ENCODE data around the gene GHITM.
"Not testable (repeated sequence)": the region's sequence is repeated elsewhere in the genome, so short reads cannot be mapped to it uniquely, and the experiment has no call there.

The GHITM gene

DNA sequence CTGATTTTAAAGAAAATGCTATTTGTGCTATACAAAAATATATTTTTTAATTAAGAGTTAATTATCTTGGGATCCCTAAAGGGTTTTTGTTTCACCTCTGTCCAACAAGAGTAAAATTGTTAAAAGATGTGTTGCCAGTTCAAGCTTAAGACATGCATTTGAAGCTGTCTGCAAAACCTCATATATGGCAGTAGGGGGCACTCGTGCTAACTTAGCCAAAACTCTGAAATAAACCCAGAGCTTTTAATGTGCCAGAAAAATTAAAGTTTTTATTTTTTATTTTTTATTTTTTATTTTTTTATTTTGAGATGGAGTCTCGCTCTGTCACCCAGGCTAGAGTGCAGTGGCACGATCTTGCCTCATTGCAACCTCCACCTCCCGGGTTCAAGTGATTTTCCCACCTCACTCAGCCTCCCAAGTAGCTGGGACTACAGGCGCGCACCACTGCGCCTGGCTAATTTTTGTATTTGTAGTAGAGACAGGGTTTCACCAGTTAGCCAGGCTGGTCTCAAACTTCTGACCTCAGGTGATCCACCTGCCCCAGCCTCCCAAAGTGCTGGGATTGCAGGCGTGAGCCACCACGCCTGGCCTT, 8.8 kb downstream of the GHITM start:
- not testable (repeated sequence) for DNase-seq

DNA sequence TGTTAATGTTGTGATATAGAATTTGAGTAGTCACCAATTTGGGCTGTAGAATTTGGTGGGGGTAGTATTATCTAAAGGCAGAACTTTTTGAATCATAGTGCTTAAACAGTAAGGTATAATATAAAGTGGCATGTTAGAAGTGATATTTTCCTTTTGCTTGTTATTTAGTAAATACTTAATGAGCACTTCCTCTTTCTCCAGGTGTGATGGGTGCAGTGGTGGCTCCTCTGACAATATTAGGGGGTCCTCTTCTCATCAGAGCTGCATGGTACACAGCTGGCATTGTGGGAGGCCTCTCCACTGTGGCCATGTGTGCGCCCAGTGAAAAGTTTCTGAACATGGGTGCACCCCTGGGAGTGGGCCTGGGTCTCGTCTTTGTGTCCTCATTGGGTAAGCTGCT, 10.5 kb downstream of the GHITM start:
- DNase-seq: no peak

DNA sequence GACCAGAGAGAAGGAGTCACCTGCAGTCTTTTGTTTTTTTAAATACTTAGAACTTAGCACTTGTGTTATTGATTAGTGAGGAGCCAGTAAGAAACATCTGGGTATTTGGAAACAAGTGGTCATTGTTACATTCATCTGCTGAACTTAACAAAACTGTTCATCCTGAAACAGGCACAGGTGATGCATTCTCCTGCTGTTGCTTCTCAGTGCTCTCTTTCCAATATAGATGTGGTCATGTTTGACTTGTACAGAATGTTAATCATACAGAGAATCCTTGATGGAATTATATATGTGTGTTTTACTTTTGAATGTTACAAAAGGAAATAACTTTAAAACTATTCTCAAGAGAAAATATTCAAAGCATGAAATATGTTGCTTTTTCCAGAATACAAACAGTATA, 13.5 kb downstream of the GHITM start:
- DNase-seq: no peak

- DNase-seq: no peak
Measured at GRCh38 chr10:84155521-84155920, 16.2 kb downstream of the GHITM start.

- no peak for DNase-seq
Measured at GRCh38 chr10:84156009-84156408, 16.7 kb downstream of the GHITM start.

DNA sequence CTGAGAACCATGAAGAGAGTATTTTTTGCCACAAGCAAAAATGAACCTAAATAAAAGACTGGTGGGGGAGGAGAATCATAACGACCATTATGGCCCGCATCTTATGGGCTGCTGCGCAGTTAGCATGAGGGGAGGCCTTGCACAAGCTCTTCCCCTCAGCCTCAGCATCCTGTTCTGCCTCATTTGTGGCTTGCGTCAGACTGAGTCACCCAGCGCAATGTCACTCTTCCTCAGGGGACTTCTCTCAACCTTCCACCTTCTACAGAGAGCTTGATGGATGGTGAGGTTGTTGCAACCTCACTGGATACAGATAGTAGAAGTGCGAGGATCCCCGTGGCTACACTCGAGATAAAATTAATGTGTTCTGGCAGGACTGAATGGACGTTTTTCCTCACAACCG, 17.5 kb downstream of the GHITM start:
- DNase-seq: peak; percentile 28

DNA sequence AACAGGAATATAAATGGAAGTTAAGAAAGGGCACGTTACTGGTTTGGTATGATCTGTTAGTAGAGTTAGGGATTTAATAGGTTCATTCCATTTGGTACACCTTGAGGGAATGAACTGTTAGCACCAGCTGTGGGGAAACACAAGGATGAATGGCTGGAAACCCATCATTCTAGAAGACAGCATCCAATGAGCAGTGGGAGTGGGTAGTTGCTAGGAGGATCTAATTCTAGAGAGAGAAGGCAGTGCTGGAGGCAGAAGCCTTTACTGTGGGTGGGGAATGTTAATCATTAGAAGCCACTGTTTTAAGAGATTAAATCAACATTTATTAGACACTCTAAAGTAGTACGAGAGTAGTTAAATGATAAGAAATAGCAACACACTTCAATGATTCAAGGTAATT, 18.8 kb downstream of the GHITM start:
- no peak for DNase-seq

GRCh38 chr10:84158550-84158949, 19.2 kb downstream of the GHITM start:
- DNase-seq: no peak

GRCh38 chr10:84159076-84159685, 19.9 kb downstream of the GHITM start:
- no peak for DNase-seq

GRCh38 chr10:84160663-84161362, 21.5 kb downstream of the GHITM start:
- no peak for DNase-seq

GRCh38 chr10:84163996-84164395, 24.7 kb downstream of the GHITM start:
- DNase-seq: no peak

- DNase-seq: no peak
Measured at GRCh38 chr10:84164442-84164841, 25.1 kb downstream of the GHITM start.

DNA sequence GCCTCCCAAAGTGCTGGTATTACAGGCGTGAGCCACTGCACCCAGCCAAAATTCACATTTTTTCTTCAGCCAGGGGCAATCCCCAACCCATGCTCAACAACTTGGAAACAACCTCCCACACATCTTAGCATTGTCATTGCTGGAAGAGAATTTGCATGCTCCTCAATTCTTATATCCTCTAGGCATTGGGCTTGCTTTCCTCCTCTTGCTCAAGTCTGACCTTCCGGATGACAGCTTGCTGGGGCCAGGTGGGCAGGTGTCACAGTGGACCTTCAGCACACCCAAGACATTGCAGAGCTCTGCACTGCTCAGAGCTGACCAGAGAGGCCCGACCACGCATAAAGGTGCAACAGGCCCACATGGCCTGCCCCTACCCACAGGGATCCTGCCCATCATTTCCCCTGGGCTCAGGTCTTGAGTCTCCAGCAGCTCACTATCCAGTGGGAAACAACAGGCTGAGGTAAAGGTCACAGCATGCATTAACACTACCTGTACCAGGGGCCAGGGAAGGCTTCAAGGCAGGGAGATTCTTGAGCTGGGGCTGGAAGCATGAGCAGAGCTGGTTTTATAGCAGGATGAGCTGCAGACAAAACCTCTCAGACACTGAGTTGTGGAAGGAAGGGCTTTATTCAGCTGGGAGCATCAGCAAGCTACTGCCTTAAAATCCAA, 27.4 kb downstream of the GHITM start:
- DNase-seq: no peak

DNA sequence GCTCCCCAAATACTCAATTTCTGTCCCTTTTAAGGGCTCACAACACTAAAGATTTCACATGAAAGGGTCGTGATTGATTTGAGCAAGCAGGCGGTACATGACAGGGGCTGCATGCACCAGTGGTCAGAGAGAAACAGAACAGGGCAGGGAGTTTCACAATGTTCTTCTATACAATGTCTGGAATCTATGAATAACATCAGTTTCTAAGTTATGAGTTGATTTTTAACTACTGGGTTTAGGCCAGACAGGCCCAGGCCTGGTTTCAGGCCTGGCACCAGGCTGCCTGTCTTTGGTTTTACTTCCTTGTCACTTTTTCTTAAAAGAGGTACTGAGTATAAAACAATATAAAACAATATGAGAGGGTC, 28.0 kb downstream of the GHITM start:
- DNase-seq: not testable (repeated sequence)

DNA sequence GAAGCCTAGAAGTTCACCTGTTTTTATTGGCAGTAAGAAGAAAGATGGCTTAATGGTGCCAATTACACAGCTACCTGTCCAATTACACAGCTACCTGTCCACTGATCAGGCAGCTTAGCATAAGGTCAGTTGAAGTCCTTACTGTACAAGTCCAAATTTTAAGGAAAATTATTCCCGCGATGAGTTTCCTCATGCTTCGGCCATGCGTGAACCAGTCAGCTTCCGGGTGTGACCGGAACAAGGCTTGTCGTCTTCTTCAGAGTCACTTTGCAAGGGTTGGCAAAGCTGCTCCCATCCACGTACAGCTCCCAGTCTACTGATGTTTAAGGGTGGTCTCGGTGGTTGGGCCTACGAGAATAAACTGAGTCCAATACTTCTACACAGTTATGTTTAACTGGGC, 29.1 kb downstream of the GHITM start:
- DNase-seq: not testable (repeated sequence)

DNA sequence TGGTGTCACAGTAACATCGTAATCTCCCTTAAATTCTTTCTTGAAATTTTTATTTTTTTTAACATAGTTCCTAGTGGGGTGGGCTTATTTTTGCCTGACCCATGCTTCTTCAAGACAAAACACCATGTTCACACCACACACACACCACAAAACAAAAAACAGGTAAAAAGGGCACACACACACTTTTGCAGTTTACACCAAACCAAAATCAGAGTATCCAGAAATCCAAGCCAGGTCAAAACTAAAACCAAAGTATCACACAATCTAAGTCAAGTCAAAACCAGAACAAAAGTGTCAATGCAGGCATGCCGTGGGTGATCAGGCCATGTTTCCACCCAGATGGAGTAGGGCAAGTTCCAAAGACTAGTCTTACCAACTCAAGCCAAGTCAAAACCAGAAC, 31.9 kb downstream of the GHITM start:
- not testable (repeated sequence) for DNase-seq

GRCh38 chr10:84171700-84172466, 32.6 kb downstream of the GHITM start:
- not testable (repeated sequence) for DNase-seq

DNA sequence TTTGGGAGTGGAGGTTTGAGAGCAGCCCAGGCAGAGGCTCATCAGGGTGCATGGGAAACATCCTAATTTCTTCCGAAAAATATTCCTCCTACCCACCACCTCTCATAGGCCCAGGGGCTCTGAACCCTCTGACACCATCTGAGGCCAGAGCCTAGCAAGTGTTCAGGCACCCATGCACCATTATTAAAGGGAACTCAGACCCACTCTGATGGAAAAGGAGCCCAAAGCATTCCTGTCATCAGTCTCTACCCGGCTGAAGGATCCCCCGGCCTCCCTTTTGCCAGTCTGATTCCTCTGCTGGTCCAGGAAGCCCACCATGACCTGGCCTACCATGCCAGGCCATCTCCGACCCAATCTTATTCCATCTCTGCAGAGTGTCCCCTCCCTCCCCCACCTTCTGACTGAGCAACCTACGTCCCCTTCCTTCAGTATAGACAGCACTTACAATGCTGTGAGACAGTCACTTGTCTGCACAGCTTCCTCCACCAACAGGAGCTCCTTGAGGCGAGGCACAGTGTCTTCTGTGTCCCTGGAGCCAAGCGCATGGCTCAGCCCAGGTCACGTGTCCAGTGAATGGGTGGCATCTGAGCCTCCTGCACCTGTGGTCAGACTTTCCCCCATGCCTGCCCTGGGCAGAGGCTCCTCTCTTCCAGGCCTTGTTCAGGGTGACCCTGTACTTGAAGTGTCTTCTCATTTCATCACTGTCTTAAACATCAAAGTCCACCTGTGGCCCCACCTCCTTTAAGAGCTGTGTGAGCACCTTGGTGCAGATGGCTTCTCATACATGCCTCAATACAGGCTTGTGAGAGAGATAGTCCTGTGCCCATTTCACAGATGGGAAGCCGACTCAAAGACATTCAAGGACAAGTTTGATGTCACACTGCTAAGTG, 33.4 kb downstream of the GHITM start:
- no peak for DNase-seq

- DNase-seq: no peak
Measured at GRCh38 chr10:84173501-84173929, 34.2 kb downstream of the GHITM start, which contains the start of gene GPR15LG. GPR15LG (plus strand) TSS chr10:84173801; CDS start chr10:84173852, 51 bp downstream.

GRCh38 chr10:84175436-84175835, 36.1 kb downstream of the GHITM start:
- DNase-seq: no peak

DNA sequence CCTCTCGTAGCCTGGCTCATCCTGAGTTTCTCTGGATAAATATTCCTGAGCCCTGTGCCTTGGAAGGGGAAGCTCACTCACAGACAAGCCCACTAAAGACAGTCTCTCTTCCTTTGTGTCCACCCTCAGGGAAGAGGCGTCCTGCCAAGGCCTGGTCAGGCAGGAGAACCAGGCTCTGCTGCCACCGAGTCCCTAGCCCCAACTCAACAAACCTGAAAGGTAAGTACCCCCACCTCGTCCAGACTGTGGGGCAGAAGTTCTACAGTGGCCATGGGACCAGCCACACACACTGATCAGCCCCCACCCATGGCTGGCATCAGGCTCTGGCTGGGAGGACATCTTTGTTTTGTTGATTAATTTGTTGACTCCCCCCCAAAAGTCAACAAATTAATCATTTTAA, 37.0 kb downstream of the GHITM start:
- no peak for DNase-seq
